ENCODE results near the gene NME3. TPM values are rescaled to one million over a fixed set of nuclear protein-coding genes. Genes with fewer than 3 reads are reported as not detected.

NME3 gene
- polyA plus RNA-seq, 3 donors: 57.7 to 80.2 (median 74.7) TPM

DNA sequence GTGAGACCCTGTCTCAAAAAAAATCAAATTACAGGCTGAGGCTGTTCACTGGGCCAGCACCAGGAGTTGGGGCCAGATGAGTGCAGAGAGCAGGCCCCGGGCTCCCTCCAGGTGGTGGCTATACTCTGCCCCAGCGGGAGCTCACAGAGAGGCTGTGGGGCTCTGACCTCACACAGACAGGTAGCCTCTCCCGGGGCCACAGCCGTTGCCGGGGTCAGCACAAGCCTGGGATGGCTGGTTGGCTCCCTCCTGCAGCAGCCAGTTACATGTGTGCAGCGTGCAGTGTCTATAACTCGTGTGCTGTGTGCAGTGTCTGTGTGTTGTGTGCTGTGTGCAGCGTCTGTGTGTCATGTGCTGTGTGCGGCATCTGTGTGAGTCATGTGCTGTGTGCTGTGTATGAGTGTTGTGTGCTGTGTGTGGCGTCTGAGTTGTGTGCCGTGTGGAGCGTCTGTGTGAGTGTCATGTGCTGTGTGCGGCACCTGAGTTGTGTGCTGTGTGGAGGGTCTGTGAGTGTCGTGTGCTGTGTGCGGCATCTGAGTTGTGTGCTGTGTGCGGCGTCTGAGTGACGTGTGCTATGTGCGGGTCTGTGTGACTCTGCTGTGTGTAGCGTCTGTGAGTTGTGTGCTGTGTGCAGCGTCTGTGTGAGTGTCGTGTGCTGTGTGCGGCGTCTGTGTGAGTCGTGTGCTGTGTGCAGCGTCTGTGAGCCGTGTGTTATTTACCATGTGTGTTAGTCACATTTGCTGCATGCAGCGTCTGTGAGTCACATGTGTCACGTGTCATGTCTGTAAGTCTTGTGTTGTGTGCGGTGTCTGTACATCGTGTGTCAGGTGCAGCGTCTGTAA is 44.5 kb downstream of the NME3 start:
- peaks cover 39% of the 10 kb centered on the region for H3K79me2 ChIP-seq (ENCODE audit: insufficient read depth, low read length)
- TF ChIP-seq, protein P1, sequence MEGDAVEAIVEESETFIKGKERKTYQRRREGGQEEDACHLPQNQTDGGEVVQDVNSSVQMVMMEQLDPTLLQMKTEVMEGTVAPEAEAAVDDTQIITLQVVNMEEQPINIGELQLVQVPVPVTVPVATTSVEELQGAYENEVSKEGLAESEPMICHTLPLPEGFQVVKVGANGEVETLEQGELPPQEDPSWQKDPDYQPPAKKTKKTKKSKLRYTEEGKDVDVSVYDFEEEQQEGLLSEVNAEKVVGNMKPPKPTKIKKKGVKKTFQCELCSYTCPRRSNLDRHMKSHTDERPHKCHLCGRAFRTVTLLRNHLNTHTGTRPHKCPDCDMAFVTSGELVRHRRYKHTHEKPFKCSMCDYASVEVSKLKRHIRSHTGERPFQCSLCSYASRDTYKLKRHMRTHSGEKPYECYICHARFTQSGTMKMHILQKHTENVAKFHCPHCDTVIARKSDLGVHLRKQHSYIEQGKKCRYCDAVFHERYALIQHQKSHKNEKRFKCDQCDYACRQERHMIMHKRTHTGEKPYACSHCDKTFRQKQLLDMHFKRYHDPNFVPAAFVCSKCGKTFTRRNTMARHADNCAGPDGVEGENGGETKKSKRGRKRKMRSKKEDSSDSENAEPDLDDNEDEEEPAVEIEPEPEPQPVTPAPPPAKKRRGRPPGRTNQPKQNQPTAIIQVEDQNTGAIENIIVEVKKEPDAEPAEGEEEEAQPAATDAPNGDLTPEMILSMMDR (IDR thresholded peaks at IDR 0.05): no peak
- H3K36me3 ChIP-seq (replicated peaks in 1 of 2; ENCODE audit: control insufficient read depth in 1 of 2, insufficient read depth in 2 of 2, low read length in 2 of 2): peaks cover 51 to 53% of the 10 kb centered on the region in 2 donors
- H2AFZ ChIP-seq (ENCODE audit: insufficient read depth, low read depth, low read length, poor library complexity, severe bottlenecking): no peak overlapping the region
- no peak overlapping the region for H3K27ac ChIP-seq (ENCODE audit: low read depth in 1 of 2, low read length in 2 of 2)
- H3K9me3 ChIP-seq (replicated peaks in 1 of 2; ENCODE audit: control insufficient read depth in 1 of 2, insufficient read depth in 1 of 2, low read length in 2 of 2): no peaks in the 10 kb centered on the region
- WGBS (ENCODE audit: insufficient coverage): 96% methylated on average over 27 of the region's 32 CpGs
- Mint-ChIP-seq H3K4me1 (peaks cover 31% of the 10 kb centered on the region), H3K9me3 (peaks cover 0 to 2% (median 0%) of the 10 kb centered on the region in 7 donors), H3K27me3 (ENCODE audit: low read depth in 3 of 3) (peaks cover 0 to 4% (median 0%) of the 10 kb centered on the region in 3 donors), H3K27ac (peak overlapping the region in 2 of 7 donors; percentile 4 to 47), H3K36me3 (peaks cover 44 to 59% of the 10 kb centered on the region in 2 donors), H3K4me3 (no peak overlapping the region)
- DNase-seq: no peak
- no peak overlapping the region for H3K9ac ChIP-seq (ENCODE audit: insufficient read depth, low read length, poor library complexity, severe bottlenecking)
- H3K4me1 ChIP-seq (ENCODE audit: control insufficient read depth in 1 of 2, insufficient read depth in 2 of 2, low read length in 2 of 2): peaks cover 30 to 34% of the 10 kb centered on the region in 2 donors
- H4K20me1 ChIP-seq (ENCODE audit: insufficient read depth, low read length): peaks cover 57% of the 10 kb centered on the region
- no peaks in the 10 kb centered on the region for H3K27me3 ChIP-seq (ENCODE audit: control insufficient read depth in 2 of 2, insufficient read depth in 2 of 2, low read length in 2 of 2)
- H3K4me2 ChIP-seq (replicated peaks; ENCODE audit: extremely low read depth, low read length, poor library complexity, severe bottlenecking): no peak overlapping the region
- no peak overlapping the region for H3K4me3 ChIP-seq (replicated peaks in 1 of 3; ENCODE audit: low read depth in 2 of 3, low read length in 3 of 3)
- intact Hi-C loops (cut with micrococcal nuclease): loop anchor here in 1 of 2 donors (5.0 kb wide), 1 partner anchor 50 kb away; the partner anchor contains the start of gene JPT2

DNA sequence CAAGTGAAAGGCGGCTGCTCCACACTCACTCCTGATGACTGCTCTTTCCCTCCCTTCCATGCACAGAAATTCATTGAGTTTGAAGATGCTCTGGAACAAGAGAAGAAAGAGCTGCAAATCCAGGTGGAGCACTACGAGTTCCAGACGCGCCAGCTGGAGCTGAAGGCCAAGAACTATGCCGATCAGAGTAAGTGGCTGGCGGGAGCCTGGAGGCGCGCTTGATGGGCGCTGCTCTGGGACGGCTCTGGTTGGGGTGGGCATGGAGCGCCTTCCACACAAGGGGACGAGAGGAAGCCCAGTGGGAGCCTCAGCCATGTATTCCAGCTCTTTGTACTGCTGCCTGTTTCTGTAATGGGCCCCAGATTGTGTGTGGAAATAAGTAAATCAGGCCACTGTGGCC is 46.9 kb downstream of the NME3 start:
- H3K79me2 ChIP-seq (ENCODE audit: insufficient read depth, low read length): peaks cover 52% of the 10 kb centered on the region

More for the DNA sequence above, 46.9 kb downstream of the NME3 start:
- Histone ChIP-seq H3K4me1 (ENCODE audit: control insufficient read depth in 1 of 2, insufficient read depth in 2 of 2, low read length in 2 of 2) (peaks cover 44 to 48% of the 10 kb centered on the region in 2 donors), H3K4me3 (replicated peaks in 1 of 3; ENCODE audit: low read depth in 2 of 3, low read length in 3 of 3) (no peak overlapping the region), H4K20me1 (ENCODE audit: insufficient read depth, low read length) (peaks cover 54% of the 10 kb centered on the region), H3K27me3 (ENCODE audit: control insufficient read depth in 2 of 2, insufficient read depth in 2 of 2, low read length in 2 of 2) (no peaks in the 10 kb centered on the region), H3K4me2 (replicated peaks; ENCODE audit: extremely low read depth, low read length, poor library complexity, severe bottlenecking) (no peak overlapping the region), H3K27ac (ENCODE audit: low read depth in 1 of 2, low read length in 2 of 2) (no peak overlapping the region), H3K36me3 (replicated peaks in 1 of 2; ENCODE audit: control insufficient read depth in 1 of 2, insufficient read depth in 2 of 2, low read length in 2 of 2) (peaks cover 43 to 47% of the 10 kb centered on the region in 2 donors), H2AFZ (ENCODE audit: insufficient read depth, low read depth, low read length, poor library complexity, severe bottlenecking) (no peak overlapping the region), H3K9ac (ENCODE audit: insufficient read depth, low read length, poor library complexity, severe bottlenecking) (no peak overlapping the region), H3K9me3 (replicated peaks in 1 of 2; ENCODE audit: control insufficient read depth in 1 of 2, insufficient read depth in 1 of 2, low read length in 2 of 2) (no peaks in the 10 kb centered on the region)
- TF ChIP-seq, protein P1 (IDR thresholded peaks at IDR 0.05): no peak
- H3K27ac Mint-ChIP-seq: no peak overlapping the region
- DNase-seq: no peak
- peaks cover 42% of the 10 kb centered on the region for H3K4me1 Mint-ChIP-seq
- peaks cover 0 to 2% (median 2%) of the 10 kb centered on the region in 3 donors for H3K27me3 Mint-ChIP-seq (ENCODE audit: low read depth in 3 of 3)
- peaks cover 38 to 49% of the 10 kb centered on the region in 2 donors for H3K36me3 Mint-ChIP-seq
- WGBS (ENCODE audit: insufficient coverage): 97% methylated on average over 11 of the region's 12 CpGs
- H3K4me3 Mint-ChIP-seq: no peak overlapping the region
- peaks cover 0 to 2% (median 0%) of the 10 kb centered on the region in 7 donors for H3K9me3 Mint-ChIP-seq
- intact Hi-C loops (cut with micrococcal nuclease): no loop called here

All from CD14-positive monocyte (primary cell).